Nephron (organoid): ENCODE results near the gene CNOT3.
A peak's percentile ranks its signal among the peaks of the same experiment; 100 is the strongest.

Experiments
- H3K27ac Mint-ChIP-seq, 3 experiments: 2 replicates each; pipeline ENCODE4 v1.8.0; 2020; ENCODE audit warnings: mixed read lengths in 3 of 3, mild to moderate bottlenecking in 2 of 3, moderate library complexity in 1 of 3
- H3K27me3 Mint-ChIP-seq: 2 replicates; pipeline ENCODE4 v1.8.0; 2021; ENCODE audit warnings: low read depth, mild to moderate bottlenecking, moderate library complexity, mixed read lengths
- H3K36me3 Mint-ChIP-seq: 2 replicates; pipeline ENCODE4 v1.8.0; 2020; ENCODE audit warnings: low read depth, mixed read lengths
- H3K4me1 Mint-ChIP-seq: 2 replicates; pipeline ENCODE4 v1.8.0; 2020; ENCODE audit warnings: mixed read lengths
- H3K4me3 Mint-ChIP-seq, 3 experiments: 2 replicates each; pipeline ENCODE4 v1.8.0; 2020; ENCODE audit warnings: mild to moderate bottlenecking in 3 of 3, mixed read lengths in 3 of 3, moderate library complexity in 2 of 3
- H3K9me3 Mint-ChIP-seq: 2 replicates; pipeline ENCODE4 v1.8.0; 2020; ENCODE audit warnings: mixed read lengths
- TF ChIP-seq, protein P1 (sequence below), 3 experiments: fragments of 200-600 bp; sonication (generic); IDR thresholded peaks; one replicate each; pipeline ENCODE4 v1.5.0; 2021; ENCODE audit warnings: antibody characterized with exemption in 3 of 3; ENCODE audit not compliant: unreplicated experiment in 3 of 3

CNOT3 gene

DNA sequence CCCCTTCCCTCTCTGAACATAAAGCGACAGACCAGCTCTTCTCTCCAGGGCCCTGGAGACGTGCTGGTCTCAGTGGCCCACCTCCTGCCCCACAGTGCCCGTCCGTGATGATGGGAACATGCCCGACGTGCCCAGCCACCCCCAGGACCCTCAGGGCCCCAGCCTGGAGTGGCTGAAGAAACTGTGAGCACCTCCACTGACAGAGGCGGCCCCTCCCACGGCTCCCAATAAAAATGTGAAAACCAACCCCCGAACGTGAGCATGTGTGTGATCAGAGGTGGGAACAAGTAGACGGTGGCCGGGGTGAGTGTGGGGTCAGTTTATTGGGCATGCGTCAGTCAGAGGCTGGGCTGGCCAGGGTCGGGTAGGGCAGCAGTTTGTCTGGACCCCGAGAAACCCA is 30.8 kb upstream of the CNOT3 start:
- H3K27me3 Mint-ChIP-seq = no peaks in the 10 kb centered on the region
- no peak overlapping the region for H3K27ac Mint-ChIP-seq
- no peaks in the 10 kb centered on the region for H3K9me3 Mint-ChIP-seq
- H3K36me3 Mint-ChIP-seq = peaks cover 34% of the 10 kb centered on the region
- peak overlapping the region in 2 of 3 experiments; percentile 36 to 72 for H3K4me3 Mint-ChIP-seq
- H3K4me1 Mint-ChIP-seq = peaks cover 5% of the 10 kb centered on the region
- TF ChIP-seq, protein P1, sequence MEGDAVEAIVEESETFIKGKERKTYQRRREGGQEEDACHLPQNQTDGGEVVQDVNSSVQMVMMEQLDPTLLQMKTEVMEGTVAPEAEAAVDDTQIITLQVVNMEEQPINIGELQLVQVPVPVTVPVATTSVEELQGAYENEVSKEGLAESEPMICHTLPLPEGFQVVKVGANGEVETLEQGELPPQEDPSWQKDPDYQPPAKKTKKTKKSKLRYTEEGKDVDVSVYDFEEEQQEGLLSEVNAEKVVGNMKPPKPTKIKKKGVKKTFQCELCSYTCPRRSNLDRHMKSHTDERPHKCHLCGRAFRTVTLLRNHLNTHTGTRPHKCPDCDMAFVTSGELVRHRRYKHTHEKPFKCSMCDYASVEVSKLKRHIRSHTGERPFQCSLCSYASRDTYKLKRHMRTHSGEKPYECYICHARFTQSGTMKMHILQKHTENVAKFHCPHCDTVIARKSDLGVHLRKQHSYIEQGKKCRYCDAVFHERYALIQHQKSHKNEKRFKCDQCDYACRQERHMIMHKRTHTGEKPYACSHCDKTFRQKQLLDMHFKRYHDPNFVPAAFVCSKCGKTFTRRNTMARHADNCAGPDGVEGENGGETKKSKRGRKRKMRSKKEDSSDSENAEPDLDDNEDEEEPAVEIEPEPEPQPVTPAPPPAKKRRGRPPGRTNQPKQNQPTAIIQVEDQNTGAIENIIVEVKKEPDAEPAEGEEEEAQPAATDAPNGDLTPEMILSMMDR (IDR thresholded peaks at IDR 0.05; ENCODE audit: unreplicated experiment in 3 of 3) = no peak

DNA sequence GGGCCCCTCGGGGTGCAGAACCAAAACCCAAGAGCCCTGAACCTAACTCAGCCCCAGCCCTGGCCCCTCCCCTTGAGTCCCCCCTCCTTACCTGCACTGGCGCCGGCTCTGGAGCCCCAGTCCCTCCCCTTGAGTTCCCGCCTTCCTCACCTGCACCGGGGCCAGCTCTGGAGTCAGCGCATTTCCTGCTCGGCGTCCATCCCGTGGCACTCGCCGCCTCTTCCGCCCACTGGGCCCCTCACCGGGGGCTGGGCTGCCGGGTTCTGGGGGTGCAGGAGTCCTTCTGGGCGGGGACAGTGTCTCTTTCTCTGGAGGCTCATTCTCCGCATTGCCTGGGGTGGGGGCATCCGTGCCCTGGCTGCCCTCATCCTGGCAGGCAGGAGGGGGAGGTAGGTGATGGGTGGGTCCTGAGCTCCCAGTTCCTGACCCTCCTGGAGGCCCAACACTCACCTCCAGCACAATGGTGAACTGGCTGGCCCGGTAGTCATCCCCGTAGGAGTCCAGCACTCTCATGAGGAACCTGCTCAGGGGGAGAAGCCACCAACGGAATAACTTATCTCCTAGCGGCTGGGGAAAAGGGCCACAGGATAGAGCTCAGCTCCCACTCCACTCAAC is 29.6 kb upstream of the CNOT3 start:
- H3K4me3 Mint-ChIP-seq = peak overlapping the region in 1 of 3 experiments; percentile 16
- H3K27ac Mint-ChIP-seq = no peak overlapping the region
- H3K36me3 Mint-ChIP-seq = peaks cover 34% of the 10 kb centered on the region
- H3K9me3 Mint-ChIP-seq = no peaks in the 10 kb centered on the region
- no peaks in the 10 kb centered on the region for H3K27me3 Mint-ChIP-seq
- no peaks in the 10 kb centered on the region for H3K4me1 Mint-ChIP-seq
- TF ChIP-seq, protein P1 (IDR thresholded peaks at IDR 0.05; ENCODE audit: unreplicated experiment in 3 of 3) = no peak

DNA sequence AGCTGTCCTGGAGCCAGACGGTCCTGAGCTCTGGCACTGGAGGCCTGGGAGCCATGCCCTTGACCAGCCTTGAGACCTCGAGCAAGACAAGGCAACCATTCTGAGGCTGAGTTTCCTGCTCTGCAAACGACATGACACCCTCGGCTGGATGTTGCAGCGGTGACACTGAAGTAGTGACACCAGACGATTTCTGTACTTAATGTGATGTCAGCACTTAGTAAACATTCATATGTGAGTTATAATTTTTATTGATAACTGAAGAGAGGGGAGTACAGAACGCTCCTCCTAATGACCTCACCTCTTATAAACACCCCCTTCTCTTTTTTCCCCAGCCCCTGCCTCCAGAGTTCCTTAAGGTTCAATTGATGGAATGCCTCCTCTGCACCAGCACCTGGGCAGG is 29.1 kb upstream of the CNOT3 start:
- Mint-ChIP-seq H3K4me1 (no peaks in the 10 kb centered on the region), H3K4me3 (no peak overlapping the region), H3K27ac (no peak overlapping the region), H3K36me3 (peaks cover 34% of the 10 kb centered on the region), H3K27me3 (no peaks in the 10 kb centered on the region), H3K9me3 (no peaks in the 10 kb centered on the region)
- TF ChIP-seq, protein P1 (IDR thresholded peaks at IDR 0.05; ENCODE audit: unreplicated experiment in 3 of 3) = no peak

DNA sequence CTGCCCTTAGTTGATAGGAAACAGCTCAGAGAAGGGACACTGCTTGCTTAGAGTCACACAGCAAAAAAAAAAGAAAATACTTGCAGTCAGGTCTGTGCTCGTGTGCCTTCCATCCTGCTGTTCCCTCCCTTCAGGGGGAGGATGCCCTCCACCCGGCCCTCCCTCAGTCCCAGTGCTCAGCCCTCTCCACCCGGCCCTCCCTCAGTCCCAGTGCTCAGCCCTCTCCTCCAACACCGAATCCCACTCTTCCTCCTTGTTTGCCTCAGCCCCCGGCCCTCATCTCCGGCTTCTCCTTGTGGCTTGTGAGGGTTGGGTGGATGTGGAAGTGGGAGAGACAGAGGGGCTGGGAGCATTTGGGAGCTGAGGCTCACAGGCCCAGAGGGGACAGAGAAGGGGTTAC is 27.9 kb upstream of the CNOT3 start:
- H3K36me3 Mint-ChIP-seq = peaks cover 34% of the 10 kb centered on the region

DNA sequence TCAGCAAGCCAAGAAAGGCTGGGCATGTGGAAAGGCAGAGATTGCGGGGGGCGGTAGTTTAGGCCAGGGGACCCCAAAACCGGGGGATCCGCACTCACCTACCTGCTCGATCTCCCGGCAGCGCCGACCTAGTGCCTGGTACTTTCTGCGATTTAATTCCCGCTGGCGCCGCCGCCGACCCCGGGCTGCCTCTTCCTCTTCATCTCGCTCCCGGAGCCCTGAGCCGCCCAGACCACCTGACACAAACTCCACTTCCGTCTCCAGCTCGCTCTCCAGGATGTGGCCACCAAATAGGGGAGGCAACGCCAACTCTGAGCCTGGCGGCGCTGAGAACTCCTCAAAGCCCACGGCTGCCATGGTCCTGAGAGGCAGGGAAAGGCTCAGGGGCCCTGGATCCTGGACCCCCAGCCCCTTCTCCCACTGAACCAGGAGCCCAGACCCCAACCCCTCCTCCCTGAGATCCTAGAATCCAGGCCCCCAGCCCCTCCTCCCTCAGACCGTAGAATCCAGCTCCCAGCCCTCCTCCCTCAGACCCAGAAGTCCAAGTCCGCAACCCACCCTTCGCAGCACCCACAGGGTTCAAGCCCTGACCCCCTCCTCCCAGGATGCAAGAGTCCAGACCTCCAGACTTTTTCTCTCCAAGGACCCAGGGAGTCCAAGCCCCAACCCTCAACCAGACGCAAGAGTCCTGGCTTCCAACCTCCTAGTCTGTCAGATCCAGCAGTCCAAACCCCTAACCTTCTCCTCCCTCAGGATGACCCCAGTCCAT is 23.0 kb upstream of the CNOT3 start:
- peaks cover 10% of the 10 kb centered on the region for H3K4me1 Mint-ChIP-seq
- no peaks in the 10 kb centered on the region for H3K9me3 Mint-ChIP-seq
- H3K27me3 Mint-ChIP-seq = no peaks in the 10 kb centered on the region
- peaks cover 22% of the 10 kb centered on the region for H3K36me3 Mint-ChIP-seq
- TF ChIP-seq, protein P1 (IDR thresholded peaks at IDR 0.05; ENCODE audit: unreplicated experiment in 3 of 3) = no peak
- H3K4me3 Mint-ChIP-seq = peak overlapping the region; percentile 89 to 94 (median 91)
- peak overlapping the region; percentile 70 to 91 (median 89) for H3K27ac Mint-ChIP-seq

More for the DNA sequence above, 27.9 kb upstream of the CNOT3 start:
- Mint-ChIP-seq H3K27ac (no peak overlapping the region), H3K27me3 (no peaks in the 10 kb centered on the region), H3K9me3 (no peaks in the 10 kb centered on the region), H3K4me3 (no peak overlapping the region), H3K4me1 (no peaks in the 10 kb centered on the region)
- TF ChIP-seq, protein P1 (IDR thresholded peaks at IDR 0.05; ENCODE audit: unreplicated experiment in 3 of 3) = no peak
